Suprapubic skin (tissue), 3 donors: ENCODE data around the gene FAM222A.

Source experiments
- CTCF ChIP-seq, 2 donors: fragments of 200-600 bp in 1 of 2; fragments of 450-650 bp in 1 of 2; sonication (generic) in 1 of 2; IDR thresholded peaks; one replicate each; pipeline ENCODE4 v1.5.1; 2016 to 2019; ENCODE audit warnings: antibody characterized with exemption in 2 of 2, mild to moderate bottlenecking in 1 of 2, moderate library complexity in 1 of 2
- POLR2AphosphoS5 ChIP-seq, 3 donors: sonication (generic); formaldehyde crosslinking; IDR thresholded peaks; one replicate each; pipeline ENCODE4 v1.6.1; 2017; ENCODE audit warnings: antibody characterized with exemption in 3 of 3

- TF ChIP-seq CTCF (IDR thresholded peaks at IDR 0.05): no peak
- no peak for TF ChIP-seq POLR2AphosphoS5 (IDR thresholded peaks at IDR 0.05)
These were observed 103.2 kb downstream of the FAM222A start for GRCh38 chr12:109816870-109817269.
